GM12878 (cell line): ENCODE data around the gene USP12. TPM values are rescaled to one million over a fixed set of nuclear protein-coding genes. Genes with fewer than 3 reads are reported as not detected.

Experiments used
- BCL11A ChIP-seq: IDR thresholded peaks from 2 replicates; pipeline ENCODE4 v1.6.1; 2011; ENCODE audit warnings: low read depth, low read length
- BMI1 ChIP-seq: fragments of 450-650 bp; IDR thresholded peaks from 2 replicates; pipeline ENCODE4 v1.6.1; 2016; ENCODE audit warnings: mild to moderate bottlenecking, moderate library complexity, borderline replicate concordance
- CREB1 ChIP-seq: IDR thresholded peaks from 2 replicates; pipeline ENCODE4 v1.6.1; 2012; ENCODE audit warnings: low read depth, mild to moderate bottlenecking, inconsistent platforms
- ETV6 ChIP-seq, 2 experiments: fragments of 450-650 bp in 1 of 2; IDR thresholded peaks in 1 of 2; conservative IDR thresholded peaks in 1 of 2; 2 replicates each; pipeline ENCODE4 v1.6.1; 2014; ENCODE audit warnings: antibody characterized with exemption in 1 of 2, borderline replicate concordance in 1 of 2, low read depth in 1 of 2, mild to moderate bottlenecking in 1 of 2, moderate library complexity in 1 of 2
- FOXK2 ChIP-seq: fragments of 450-650 bp; IDR thresholded peaks from 2 replicates; pipeline ENCODE4 v1.6.1; 2017; ENCODE audit warnings: mild to moderate bottlenecking, moderate library complexity
- FOXM1 ChIP-seq: IDR thresholded peaks from 2 replicates; pipeline ENCODE4 v1.6.1; 2012; ENCODE audit warnings: low read depth, mild to moderate bottlenecking, inconsistent platforms, low read length, moderate library complexity
- GABPA ChIP-seq: IDR thresholded peaks from 2 replicates; pipeline ENCODE4 v1.6.1; 2014; ENCODE audit warnings: antibody characterized with exemption, low read depth, mild to moderate bottlenecking, inconsistent platforms
- HDGF ChIP-seq: fragments of 450-650 bp; IDR thresholded peaks from 2 replicates; pipeline ENCODE4 v1.6.1; 2016; ENCODE audit warnings: antibody characterized with exemption
- IKZF2 ChIP-seq, 2 experiments: fragments of 450-650 bp; IDR thresholded peaks; 2 replicates each; pipeline ENCODE4 v1.6.1; 2017; ENCODE audit warnings: mild to moderate bottlenecking in 2 of 2, moderate library complexity in 2 of 2
- JUNB ChIP-seq: IDR thresholded peaks from 2 replicates; pipeline ENCODE4 v1.6.1; 2016; ENCODE audit warnings: antibody characterized with exemption, mild to moderate bottlenecking
- MXI1 ChIP-seq: fragments of 150-350 bp; IDR thresholded peaks from 2 replicates; pipeline ENCODE4 v1.6.1; 2011; ENCODE audit warnings: low read depth, mild to moderate bottlenecking, inconsistent platforms, low read length, improper control_type of control experiment
- MYC ChIP-seq: IDR thresholded peaks from 2 replicates; pipeline ENCODE4 v1.6.1; 2011; ENCODE audit warnings: mild to moderate bottlenecking, low read length, moderate library complexity, inconsistent platforms; ENCODE audit not compliant: insufficient read depth, insufficient replicate concordance, insufficient read length, severe bottlenecking
- NR2C1 ChIP-seq: fragments of 450-650 bp; IDR thresholded peaks from 2 replicates; pipeline ENCODE4 v1.6.1; 2017; ENCODE audit warnings: antibody characterized with exemption, mild to moderate bottlenecking, moderate library complexity
- PML ChIP-seq: IDR thresholded peaks from 2 replicates; pipeline ENCODE4 v1.6.1; 2012; ENCODE audit warnings: low read length, inconsistent platforms
- POU2F2 ChIP-seq: IDR thresholded peaks from 3 replicates; pipeline ENCODE4 v1.6.1; 2011; ENCODE audit warnings: low read depth, mild to moderate bottlenecking, low read length, borderline replicate concordance
- REST ChIP-seq: IDR thresholded peaks from 2 replicates; pipeline ENCODE4 v1.6.1; 2012; ENCODE audit warnings: mild to moderate bottlenecking, low read depth, low read length
- RUNX3 ChIP-seq: IDR thresholded peaks from 2 replicates; pipeline ENCODE4 v1.6.1; 2012; ENCODE audit warnings: low read length, inconsistent platforms
- SIN3A ChIP-seq: IDR thresholded peaks from 2 replicates; pipeline ENCODE4 v1.6.1; 2012; ENCODE audit warnings: low read depth, low read length, improper control_type of control experiment
- SPI1 ChIP-seq: IDR thresholded peaks from 2 replicates; pipeline ENCODE4 v1.6.1; 2011; ENCODE audit warnings: low read depth, mild to moderate bottlenecking, low read length, moderate library complexity, borderline replicate concordance; ENCODE audit not compliant: insufficient read depth
- YY1 ChIP-seq: IDR thresholded peaks from 2 replicates; pipeline ENCODE4 v1.6.1; 2011; ENCODE audit warnings: low read depth, mild to moderate bottlenecking, low read length
- polyA plus RNA-seq, 11 experiments: library from polyadenylated mRNA; depleted of rRNA in 4 of 11; unstranded in 6 of 11; stranded (reverse) in 5 of 11; fragments of >200 nt; fragmentation: Nextera tagmentation in 4 of 11; fragmentation: Illumina TruSeq in 1 of 11; extraction: Ambion mirVana in 4 of 11; extraction: Trizol in 1 of 11; gene quantifications; 1 replicate in 1 of 11; 2 replicates in 10 of 11; pipeline versions ENCODE4 v1.2.1 to v1.2.3, GENCODE V29; 2011 to 2016; ENCODE audit warnings: inconsistent platforms in 2 of 11, missing spikeins in 2 of 11, low read depth in 1 of 11
- total RNA-seq, 4 experiments: library from RNA; depleted of rRNA in 3 of 4; stranded (reverse); fragments of >200 nt in 3 of 4; fragmentation: Illumina TruSeq in 1 of 4; extraction: Trizol in 1 of 4; gene quantifications; 2 replicates each; pipeline versions ENCODE4 v1.2.1 to v1.2.3, GENCODE V29; 2013 to 2021
- TF ChIP-seq, protein P1 (sequence below): fragments of 150-350 bp; IDR thresholded peaks from 2 replicates; pipeline ENCODE4 v1.6.1; 2016; ENCODE audit warnings: low read depth, low read length
- TF ChIP-seq, protein P2 (sequence below): IDR thresholded peaks from 2 replicates; pipeline ENCODE4 v1.6.1; 2011; ENCODE audit warnings: borderline replicate concordance, low read depth, mild to moderate bottlenecking, moderate library complexity, mixed read lengths, low read length; ENCODE audit not compliant: insufficient read depth; ENCODE audit errors: extremely low read length
- TF ChIP-seq, protein P3 (sequence below): IDR thresholded peaks from 2 replicates; pipeline ENCODE4 v1.6.1; 2011; ENCODE audit warnings: low read depth, mild to moderate bottlenecking, low read length, moderate library complexity, borderline replicate concordance; ENCODE audit errors: extremely low read depth

The USP12 gene
- total and polyA plus RNA-seq, 10 of the 15 experiments (the other 5 are each of a cell fraction or from before 2014, with no cell fraction given), result 3.5 to 32.2 (median 24.6) TPM

DNA sequence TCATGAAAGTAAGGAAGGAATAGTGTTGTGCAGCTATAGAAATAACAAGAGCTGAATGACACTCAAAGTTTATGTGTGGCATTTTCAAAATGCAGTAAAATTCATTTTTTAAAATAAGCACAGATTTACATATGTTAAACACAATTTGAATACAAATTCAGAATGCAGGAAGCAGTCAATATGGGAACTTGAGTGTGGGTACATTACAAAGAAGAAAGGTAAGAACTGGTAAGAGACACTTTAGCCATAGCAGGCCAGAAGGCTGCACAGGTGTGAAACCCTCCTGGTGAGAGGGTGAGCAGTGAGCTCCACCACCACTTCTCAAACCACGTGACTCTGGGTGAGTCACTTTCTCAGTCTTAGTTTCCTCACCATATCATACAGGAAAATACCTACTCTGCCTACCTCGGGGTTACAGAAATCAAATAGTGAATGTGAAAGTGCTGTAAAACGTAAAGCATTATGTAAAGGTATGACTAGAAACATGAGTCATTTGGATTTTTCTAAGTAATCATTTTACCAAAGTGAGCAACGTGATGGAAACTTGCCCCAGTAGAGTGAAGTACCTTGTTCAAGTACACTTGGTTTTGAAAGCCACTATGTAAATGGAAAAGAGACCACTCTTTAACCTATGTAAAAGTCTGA is 40.5 kb downstream of the USP12 start (continued):
- TF ChIP-seq, protein P1, sequence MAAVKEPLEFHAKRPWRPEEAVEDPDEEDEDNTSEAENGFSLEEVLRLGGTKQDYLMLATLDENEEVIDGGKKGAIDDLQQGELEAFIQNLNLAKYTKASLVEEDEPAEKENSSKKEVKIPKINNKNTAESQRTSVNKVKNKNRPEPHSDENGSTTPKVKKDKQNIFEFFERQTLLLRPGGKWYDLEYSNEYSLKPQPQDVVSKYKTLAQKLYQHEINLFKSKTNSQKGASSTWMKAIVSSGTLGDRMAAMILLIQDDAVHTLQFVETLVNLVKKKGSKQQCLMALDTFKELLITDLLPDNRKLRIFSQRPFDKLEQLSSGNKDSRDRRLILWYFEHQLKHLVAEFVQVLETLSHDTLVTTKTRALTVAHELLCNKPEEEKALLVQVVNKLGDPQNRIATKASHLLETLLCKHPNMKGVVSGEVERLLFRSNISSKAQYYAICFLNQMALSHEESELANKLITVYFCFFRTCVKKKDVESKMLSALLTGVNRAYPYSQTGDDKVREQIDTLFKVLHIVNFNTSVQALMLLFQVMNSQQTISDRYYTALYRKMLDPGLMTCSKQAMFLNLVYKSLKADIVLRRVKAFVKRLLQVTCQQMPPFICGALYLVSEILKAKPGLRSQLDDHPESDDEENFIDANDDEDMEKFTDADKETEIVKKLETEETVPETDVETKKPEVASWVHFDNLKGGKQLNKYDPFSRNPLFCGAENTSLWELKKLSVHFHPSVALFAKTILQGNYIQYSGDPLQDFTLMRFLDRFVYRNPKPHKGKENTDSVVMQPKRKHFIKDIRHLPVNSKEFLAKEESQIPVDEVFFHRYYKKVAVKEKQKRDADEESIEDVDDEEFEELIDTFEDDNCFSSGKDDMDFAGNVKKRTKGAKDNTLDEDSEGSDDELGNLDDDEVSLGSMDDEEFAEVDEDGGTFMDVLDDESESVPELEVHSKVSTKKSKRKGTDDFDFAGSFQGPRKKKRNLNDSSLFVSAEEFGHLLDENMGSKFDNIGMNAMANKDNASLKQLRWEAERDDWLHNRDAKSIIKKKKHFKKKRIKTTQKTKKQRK, result no peak
- peak in 1 of 2 experiments; percentile 90; a peak in 2 of 4 replicates for TF ChIP-seq ETV6 (conservative IDR thresholded peaks at IDR 0.05 in 1 of 2, IDR thresholded peaks at IDR 0.05 in 1 of 2; ENCODE audit: borderline replicate concordance in 1 of 2, low read depth in 1 of 2)
- TF ChIP-seq YY1, result no peak
- TF ChIP-seq CREB1, result peak; percentile 88
- peak; percentile 73 for TF ChIP-seq MXI1
- peak; percentile 74 for TF ChIP-seq BCL11A
- TF ChIP-seq, protein P2, sequence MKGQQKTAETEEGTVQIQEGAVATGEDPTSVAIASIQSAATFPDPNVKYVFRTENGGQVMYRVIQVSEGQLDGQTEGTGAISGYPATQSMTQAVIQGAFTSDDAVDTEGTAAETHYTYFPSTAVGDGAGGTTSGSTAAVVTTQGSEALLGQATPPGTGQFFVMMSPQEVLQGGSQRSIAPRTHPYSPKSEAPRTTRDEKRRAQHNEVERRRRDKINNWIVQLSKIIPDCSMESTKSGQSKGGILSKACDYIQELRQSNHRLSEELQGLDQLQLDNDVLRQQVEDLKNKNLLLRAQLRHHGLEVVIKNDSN, result peak; percentile 77
- no peak for TF ChIP-seq MYC
- peak; percentile 99 for TF ChIP-seq JUNB
- TF ChIP-seq REST, result no peak
- 0 out of 2 replicates have a peak, but pooled peaks have one; percentile 61 for TF ChIP-seq PML
- no peak for TF ChIP-seq HDGF
- peak; percentile 95 for TF ChIP-seq FOXM1
- TF ChIP-seq RUNX3, result peak; percentile 94
- TF ChIP-seq GABPA, result peak; percentile 80; the same call in 1 of the 2 replicates
- TF ChIP-seq IKZF2 (IDR thresholded peaks at IDR 0.05), result peak; percentile 86 to 89
- TF ChIP-seq, protein P3, sequence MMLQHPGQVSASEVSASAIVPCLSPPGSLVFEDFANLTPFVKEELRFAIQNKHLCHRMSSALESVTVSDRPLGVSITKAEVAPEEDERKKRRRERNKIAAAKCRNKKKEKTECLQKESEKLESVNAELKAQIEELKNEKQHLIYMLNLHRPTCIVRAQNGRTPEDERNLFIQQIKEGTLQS, result peak; percentile 54; the same call in 1 of the 2 replicates
- TF ChIP-seq NR2C1, result no peak
- 0 out of 2 replicates have a peak, but pooled peaks have one; percentile 73 for TF ChIP-seq BMI1
- TF ChIP-seq FOXK2, result no peak; the same call in 1 of the 2 replicates
- peak; percentile 44; the same call in 1 of the 3 replicates for TF ChIP-seq POU2F2
- TF ChIP-seq SPI1, result no peak
- TF ChIP-seq SIN3A, result no peak
